NCI-H226 (cell line): ENCODE results near the gene PRRG3.

Experiments used
- DNase-seq: peaks from one replicate; pipeline ENCODE4 v3.0.0-alpha.2; 2015

PRRG3 gene

GRCh38 chrX:151710457-151710856 is 15.2 kb downstream of the PRRG3 start:
- no peak for DNase-seq

DNA sequence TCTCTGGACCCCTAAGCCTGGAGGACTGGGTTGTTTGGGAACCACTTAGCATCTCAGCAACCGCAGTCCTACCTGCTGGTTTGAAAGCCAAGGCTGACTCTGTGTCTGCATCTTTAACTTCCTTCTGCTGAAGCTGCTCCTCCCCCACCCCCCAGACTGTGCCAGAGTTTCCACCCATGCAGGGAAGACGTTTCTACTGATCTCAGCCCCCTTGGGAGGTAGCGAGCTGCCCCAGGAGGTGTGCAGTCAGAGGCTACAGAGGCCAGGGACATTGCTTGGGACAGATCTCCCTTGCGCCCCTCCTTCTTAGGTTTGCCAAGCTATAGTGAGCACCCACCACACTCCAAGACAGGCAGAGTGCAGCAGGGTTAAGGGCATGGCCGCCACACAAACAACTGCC is 15.9 kb downstream of the PRRG3 start:
- DNase-seq: no peak

DNA sequence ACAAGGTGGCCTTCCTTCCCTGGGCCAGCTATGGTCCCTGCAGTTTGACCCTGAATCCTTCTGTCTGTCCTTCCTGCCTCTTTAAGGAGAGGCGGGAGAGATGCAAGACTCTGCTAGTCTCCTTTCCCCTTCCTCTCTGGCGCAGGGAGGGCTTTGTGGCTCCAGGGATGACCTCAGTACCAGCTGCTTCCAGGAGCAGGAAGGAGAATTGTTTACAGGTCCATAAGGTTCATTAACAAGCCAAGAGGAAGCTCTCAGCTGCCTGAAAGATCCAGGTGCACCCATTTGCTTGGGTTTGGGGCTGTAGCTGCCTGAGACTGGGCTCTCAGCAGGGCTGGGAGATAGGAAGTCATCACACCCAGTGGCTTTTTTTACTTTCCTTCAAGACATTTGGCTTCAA is 16.5 kb downstream of the PRRG3 start:
- DNase-seq: no peak

- no peak for DNase-seq
Measured at GRCh38 chrX:151712253-151712652, 17.0 kb downstream of the PRRG3 start.

- no peak for DNase-seq
Measured at GRCh38 chrX:151713849-151714248, 18.6 kb downstream of the PRRG3 start.

DNA sequence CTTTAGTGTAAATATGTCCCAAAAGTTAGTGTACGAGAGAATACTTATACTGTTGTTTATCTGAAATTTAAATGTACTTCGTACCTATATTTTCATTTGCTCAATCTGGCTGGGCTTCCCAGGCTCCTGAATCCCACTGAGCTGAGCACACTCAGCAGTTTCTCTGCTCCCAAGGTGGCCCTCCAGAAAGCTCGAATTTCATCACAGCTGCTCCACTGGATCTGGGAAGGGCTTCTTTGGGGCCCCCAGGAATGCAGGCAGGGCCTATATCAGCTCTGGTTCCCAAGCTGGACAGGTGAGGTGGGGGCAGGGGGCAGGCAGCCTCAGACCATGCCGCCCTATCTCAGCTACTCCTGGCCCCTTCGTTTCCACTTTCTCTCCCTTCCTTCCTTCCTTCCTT is 19.1 kb downstream of the PRRG3 start:
- DNase-seq: no peak

DNA sequence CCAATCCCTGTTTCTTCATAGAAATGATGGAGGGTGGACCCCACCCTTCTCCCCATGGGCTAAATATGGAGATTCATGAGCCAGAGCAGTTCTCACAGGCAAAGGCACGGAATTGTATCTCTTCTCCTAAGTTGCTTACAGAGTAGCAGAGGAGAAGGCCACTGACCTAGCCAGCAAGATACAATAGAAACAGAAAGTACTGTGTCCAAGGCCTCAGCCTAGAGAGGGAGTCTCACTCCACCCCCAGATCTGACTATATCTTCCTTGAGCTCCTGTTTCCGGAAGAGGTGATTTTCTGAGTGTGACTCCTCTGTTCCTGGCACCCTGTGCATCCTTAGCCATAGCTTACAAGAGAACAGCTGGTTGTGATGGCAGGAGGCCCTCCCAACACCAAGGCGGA is 20.5 kb downstream of the PRRG3 start, which contains the start of gene FATE1:
Gene FATE1, plus strand, starts transcription at position 284 of the 400 bp plus-strand sequence. Its CDS starts 85 bp downstream, at position 369.
- no peak for DNase-seq

- no peak for DNase-seq
Measured at GRCh38 chrX:151722241-151722846, 27.1 kb downstream of the PRRG3 start.

- no peak for DNase-seq
Measured at GRCh38 chrX:151723156-151723760, 28.0 kb downstream of the PRRG3 start.

GRCh38 chrX:151724563-151725337 is 29.5 kb downstream of the PRRG3 start:
- DNase-seq: no peak

DNA sequence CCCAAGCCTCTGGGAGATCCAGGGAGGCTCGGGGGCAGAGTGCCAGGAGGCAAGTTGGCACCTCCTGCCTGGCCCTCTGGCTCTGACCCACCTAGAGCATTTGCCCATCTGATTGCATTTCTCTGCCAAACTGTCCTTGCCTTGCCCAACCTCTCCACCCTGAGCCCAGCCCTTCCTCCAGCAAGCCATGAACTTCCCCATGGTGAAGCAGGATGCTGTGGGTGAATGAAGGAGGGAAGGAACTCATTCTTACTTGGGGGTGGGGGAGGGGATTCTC is 30.0 kb downstream of the PRRG3 start:
- no peak for DNase-seq

GRCh38 chrX:151726751-151727150 is 31.5 kb downstream of the PRRG3 start:
- DNase-seq: no peak

GRCh38 chrX:151727346-151727745 is 32.1 kb downstream of the PRRG3 start:
- DNase-seq: no peak

GRCh38 chrX:151729056-151729725 is 33.9 kb downstream of the PRRG3 start:
- no peak for DNase-seq

- DNase-seq: no peak
Measured at GRCh38 chrX:151734446-151734845, 39.2 kb downstream of the PRRG3 start, which contains the start of gene CNGA2. Gene CNGA2, plus strand, starts transcription at chrX:151734746. Its CDS starts 3,738 bp downstream, at chrX:151738484.

- no peak for DNase-seq
Measured at GRCh38 chrX:151735219-151735618, 40.0 kb downstream of the PRRG3 start.

GRCh38 chrX:151736685-151737084 is 41.4 kb downstream of the PRRG3 start:
- DNase-seq: no peak

GRCh38 chrX:151737494-151737893 is 42.2 kb downstream of the PRRG3 start:
- no peak for DNase-seq

- no peak for DNase-seq
Measured at GRCh38 chrX:151738751-151739150, 43.5 kb downstream of the PRRG3 start.

- DNase-seq: no peak
Measured at GRCh38 chrX:151741606-151742005, 46.3 kb downstream of the PRRG3 start.

GRCh38 chrX:151742311-151742710 is 47.1 kb downstream of the PRRG3 start:
- DNase-seq: no peak

- no peak for DNase-seq
Measured at GRCh38 chrX:151743651-151744470, 48.6 kb downstream of the PRRG3 start.

- no peak for DNase-seq
Measured at GRCh38 chrX:151745651-151746050, 50.4 kb downstream of the PRRG3 start.
